ENCODE data around the gene ZNF836. TPM values are rescaled to one million over a fixed set of nuclear protein-coding genes. Genes with fewer than 3 reads are reported as not detected.

The ZNF836 gene
- total RNA-seq, 1 donor from 2014 or later, result 7.5 TPM

DNA sequence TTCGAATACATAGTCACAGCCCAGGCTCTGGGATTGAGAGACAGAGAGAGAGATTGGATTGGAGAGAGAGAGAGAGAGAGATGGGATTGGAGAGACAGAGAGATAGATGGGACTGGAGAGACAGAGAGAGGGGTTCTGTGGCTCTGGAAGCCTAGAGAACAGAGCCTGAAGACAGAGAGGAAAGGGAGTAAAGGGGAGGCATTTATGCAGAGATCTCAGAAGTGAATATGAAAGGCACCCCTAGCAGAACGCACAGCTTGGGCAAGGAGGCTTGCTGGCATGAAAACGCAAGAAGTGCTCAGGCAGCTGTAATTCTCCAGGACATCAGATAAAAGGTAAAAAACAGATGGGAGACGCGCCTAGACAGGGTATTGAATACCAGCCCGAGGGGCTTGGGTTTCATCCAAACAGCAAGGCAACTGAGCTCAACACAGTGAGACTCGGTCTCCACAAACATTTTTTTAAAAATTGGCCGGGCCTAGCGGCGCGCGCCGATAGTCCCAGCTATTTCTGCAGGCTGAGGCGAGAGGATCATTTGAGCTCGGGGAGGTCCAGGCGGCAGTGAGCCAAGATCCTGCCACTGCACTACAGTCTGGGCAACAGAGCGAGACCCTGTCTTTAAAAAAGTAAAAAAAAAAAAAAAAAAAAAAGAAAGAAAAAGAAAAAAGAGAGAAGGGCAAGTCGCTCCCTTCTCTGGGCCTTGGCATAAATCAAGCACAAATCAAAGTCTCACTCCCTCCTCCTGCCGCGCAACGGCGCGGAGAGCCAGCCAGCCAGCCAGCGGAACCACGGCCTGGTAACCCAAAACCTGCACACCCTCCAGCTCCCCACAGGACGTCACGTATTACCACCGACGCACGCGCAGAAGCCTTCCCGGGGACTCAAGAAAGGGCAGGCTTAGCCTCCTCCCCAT, 17.7 kb upstream of the ZNF836 start:
- Histone ChIP-seq H3K9ac (ENCODE audit: low read length) (peak overlapping the region; percentile 73), H3K27me3 (ENCODE audit: insufficient read depth, low read length) (no peaks in the 10 kb centered on the region), H3K4me2 (ENCODE audit: low read length) (peak overlapping the region; percentile 86), H3K4me3 (ENCODE audit: insufficient read depth, low read depth, low read length) (peak overlapping the region; percentile 45), H3K4me1 (ENCODE audit: insufficient read depth, low read length) (peaks cover 15% of the 10 kb centered on the region), H3K27ac (ENCODE audit: low read depth, low read length) (peak overlapping the region; percentile 55), H3K36me3 (ENCODE audit: insufficient read depth, low read length) (peaks cover 7% of the 10 kb centered on the region), H4K20me1 (ENCODE audit: insufficient read depth, low read length) (peaks cover 33% of the 10 kb centered on the region), H2AFZ (ENCODE audit: low read depth, low read length) (peak overlapping the region; percentile 70), H3K9me3 (ENCODE audit: insufficient read depth, low read depth, low read length) (no peaks in the 10 kb centered on the region), H3K79me2 (ENCODE audit: insufficient read depth, low read length) (peaks cover 42% of the 10 kb centered on the region)
- peaks cover 18% of the 10 kb centered on the region for H3K4me1 Mint-ChIP-seq (ENCODE audit: low read depth, unreplicated experiment)
- DNase-seq (ENCODE audit: low read depth), result no peak
- peak overlapping the region; percentile 93 for H3K4me3 Mint-ChIP-seq (ENCODE audit: unreplicated experiment)
- TF ChIP-seq EZH2 (IDR thresholded peaks at IDR 0.05; ENCODE audit: insufficient read depth, low read length), result no peak
- TF ChIP-seq, protein P1, sequence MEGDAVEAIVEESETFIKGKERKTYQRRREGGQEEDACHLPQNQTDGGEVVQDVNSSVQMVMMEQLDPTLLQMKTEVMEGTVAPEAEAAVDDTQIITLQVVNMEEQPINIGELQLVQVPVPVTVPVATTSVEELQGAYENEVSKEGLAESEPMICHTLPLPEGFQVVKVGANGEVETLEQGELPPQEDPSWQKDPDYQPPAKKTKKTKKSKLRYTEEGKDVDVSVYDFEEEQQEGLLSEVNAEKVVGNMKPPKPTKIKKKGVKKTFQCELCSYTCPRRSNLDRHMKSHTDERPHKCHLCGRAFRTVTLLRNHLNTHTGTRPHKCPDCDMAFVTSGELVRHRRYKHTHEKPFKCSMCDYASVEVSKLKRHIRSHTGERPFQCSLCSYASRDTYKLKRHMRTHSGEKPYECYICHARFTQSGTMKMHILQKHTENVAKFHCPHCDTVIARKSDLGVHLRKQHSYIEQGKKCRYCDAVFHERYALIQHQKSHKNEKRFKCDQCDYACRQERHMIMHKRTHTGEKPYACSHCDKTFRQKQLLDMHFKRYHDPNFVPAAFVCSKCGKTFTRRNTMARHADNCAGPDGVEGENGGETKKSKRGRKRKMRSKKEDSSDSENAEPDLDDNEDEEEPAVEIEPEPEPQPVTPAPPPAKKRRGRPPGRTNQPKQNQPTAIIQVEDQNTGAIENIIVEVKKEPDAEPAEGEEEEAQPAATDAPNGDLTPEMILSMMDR (IDR thresholded peaks at IDR 0.05; ENCODE audit: insufficient read depth, low read depth, low read length), result no peak
- H3K36me3 Mint-ChIP-seq (ENCODE audit: low read depth, unreplicated experiment), result peaks cover 7% of the 10 kb centered on the region
- FAIRE-seq, result no peak
- H3K9me3 Mint-ChIP-seq (ENCODE audit: unreplicated experiment), result peaks cover under 1% of the 10 kb centered on the region
- no peaks in the 10 kb centered on the region for H3K27me3 Mint-ChIP-seq (ENCODE audit: low read depth, unreplicated experiment)
- H3K27ac Mint-ChIP-seq (ENCODE audit: unreplicated experiment), result peak overlapping the region; percentile 99

GRCh38 chr19:52187407-52187806, 16.0 kb upstream of the ZNF836 start:
- H3K9me3 ChIP-seq (ENCODE audit: insufficient read depth, low read depth, low read length), result no peaks in the 10 kb centered on the region
- no peaks in the 10 kb centered on the region for H3K27me3 Mint-ChIP-seq (ENCODE audit: low read depth, unreplicated experiment)
- no peaks in the 10 kb centered on the region for H3K36me3 ChIP-seq (ENCODE audit: insufficient read depth, low read length)
- H3K4me3 Mint-ChIP-seq (ENCODE audit: unreplicated experiment), result no peak overlapping the region
- no peak overlapping the region for H2AFZ ChIP-seq (ENCODE audit: low read depth, low read length)
- DNase-seq (ENCODE audit: low read depth) (no peak), FAIRE-seq (no peak)
- no peak overlapping the region for H3K27ac Mint-ChIP-seq (ENCODE audit: unreplicated experiment)
- H3K9ac ChIP-seq (ENCODE audit: low read length), result no peak overlapping the region
- H3K4me1 ChIP-seq (ENCODE audit: insufficient read depth, low read length), result peaks cover 15% of the 10 kb centered on the region
- H4K20me1 ChIP-seq (ENCODE audit: insufficient read depth, low read length), result peaks cover 16% of the 10 kb centered on the region
- no peak overlapping the region for H3K4me3 ChIP-seq (ENCODE audit: insufficient read depth, low read depth, low read length)
- TF ChIP-seq, protein P1 (IDR thresholded peaks at IDR 0.05; ENCODE audit: insufficient read depth, low read depth, low read length), result no peak
- H3K27ac ChIP-seq (ENCODE audit: low read depth, low read length), result no peak overlapping the region
- no peaks in the 10 kb centered on the region for H3K9me3 Mint-ChIP-seq (ENCODE audit: unreplicated experiment)
- H3K4me2 ChIP-seq (ENCODE audit: low read length), result no peak overlapping the region
- no peaks in the 10 kb centered on the region for H3K27me3 ChIP-seq (ENCODE audit: insufficient read depth, low read length)
- peaks cover 25% of the 10 kb centered on the region for H3K79me2 ChIP-seq (ENCODE audit: insufficient read depth, low read length)
- peaks cover 13% of the 10 kb centered on the region for H3K4me1 Mint-ChIP-seq (ENCODE audit: low read depth, unreplicated experiment)
- peaks cover 5% of the 10 kb centered on the region for H3K36me3 Mint-ChIP-seq (ENCODE audit: low read depth, unreplicated experiment)

GRCh38 chr19:52176574-52176973, 5.2 kb upstream of the ZNF836 start:
- Histone ChIP-seq H3K4me3 (ENCODE audit: insufficient read depth, low read depth, low read length) (no peak overlapping the region), H3K9ac (ENCODE audit: low read length) (no peak overlapping the region), H3K9me3 (ENCODE audit: insufficient read depth, low read depth, low read length) (no peaks in the 10 kb centered on the region), H3K79me2 (ENCODE audit: insufficient read depth, low read length) (no peaks in the 10 kb centered on the region), H3K36me3 (ENCODE audit: insufficient read depth, low read length) (no peaks in the 10 kb centered on the region), H3K4me1 (ENCODE audit: insufficient read depth, low read length) (no peaks in the 10 kb centered on the region), H3K27me3 (ENCODE audit: insufficient read depth, low read length) (no peaks in the 10 kb centered on the region), H2AFZ (ENCODE audit: low read depth, low read length) (no peak overlapping the region), H3K27ac (ENCODE audit: low read depth, low read length) (no peak overlapping the region), H3K4me2 (ENCODE audit: low read length) (no peak overlapping the region), H4K20me1 (ENCODE audit: insufficient read depth, low read length) (no peaks in the 10 kb centered on the region)
- no peak for TF ChIP-seq EZH2 (IDR thresholded peaks at IDR 0.05; ENCODE audit: insufficient read depth, low read length)
- TF ChIP-seq, protein P1 (IDR thresholded peaks at IDR 0.05; ENCODE audit: insufficient read depth, low read depth, low read length), result no peak
- Mint-ChIP-seq H3K4me1 (ENCODE audit: low read depth, unreplicated experiment) (no peaks in the 10 kb centered on the region), H3K36me3 (ENCODE audit: low read depth, unreplicated experiment) (peaks cover 8% of the 10 kb centered on the region), H3K27me3 (ENCODE audit: low read depth, unreplicated experiment) (no peaks in the 10 kb centered on the region), H3K4me3 (ENCODE audit: unreplicated experiment) (no peak overlapping the region), H3K9me3 (ENCODE audit: unreplicated experiment) (peaks cover 19% of the 10 kb centered on the region), H3K27ac (ENCODE audit: unreplicated experiment) (no peak overlapping the region)
- DNase-seq (ENCODE audit: low read depth) (no peak), FAIRE-seq (no peak)
